ENCODE measurements around the gene PPP1R18. TPM values are rescaled to one million over a fixed set of nuclear protein-coding genes. Genes with fewer than 3 reads are reported as not detected.
A peak's percentile ranks its signal among the peaks of the same experiment; 100 is the strongest.

The PPP1R18 gene
- total and polyA plus RNA-seq, 9 of the 15 experiments (the other 6 are each of a cell fraction or from before 2014, with no cell fraction given): 12.0 to 99.2 (median 42.6) TPM

- TF ChIP-seq NONO (IDR thresholded peaks at IDR 0.05; ENCODE audit: low read depth in 2 of 2, low read length in 1 of 2) (no peak; a peak in 1 of 4 replicates), PHF8 (IDR thresholded peaks at IDR 0.05; ENCODE audit: borderline replicate concordance, low read length) (peak; percentile 63), RHOXF2B (CRISPR knock-in tag; conservative IDR thresholded peaks at IDR 0.05) (no peak; the same call in 1 of the 2 replicates), TSC22D4 (tag; IDR thresholded peaks at IDR 0.05) (no peak), ZNF3 (CRISPR knock-in tag; IDR thresholded peaks at IDR 0.05) (no peak), BRF1 (IDR thresholded peaks at IDR 0.05; ENCODE audit: borderline replicate concordance, extremely low read depth, insufficient read length) (no peak), ZNF384 (IDR thresholded peaks at IDR 0.05; ENCODE audit: low read depth, low read length) (0 out of 2 replicates have a peak, but pooled peaks have one; percentile 30), PTTG1 (tag; IDR thresholded peaks at IDR 0.05; ENCODE audit: low read depth) (no peak), NELFE (IDR thresholded peaks at IDR 0.05; ENCODE audit: insufficient read depth, insufficient read length) (no peak), ZBTB17 (CRISPR knock-in tag; IDR thresholded peaks at IDR 0.05) (0 out of 2 replicates have a peak, but pooled peaks have one; percentile 21), ZNF507 (tag; conservative IDR thresholded peaks at IDR 0.05) (no peak), NFE2 (IDR thresholded peaks at IDR 0.05; ENCODE audit: low read depth) (peak; percentile 97), ASH1L (IDR thresholded peaks at IDR 0.05; ENCODE audit: borderline replicate concordance, low read depth, partially characterized antibody) (peak; percentile 87), ZNF316 (IDR thresholded peaks at IDR 0.05) (peak; percentile 100), SIN3A (IDR thresholded peaks at IDR 0.05; ENCODE audit: borderline replicate concordance in 2 of 2, control insufficient read depth in 1 of 2, low read depth in 2 of 2, low read length in 2 of 2) (peak; percentile 70 to 90; a peak in 3 of 4 replicates), TAF1 (IDR thresholded peaks at IDR 0.05; ENCODE audit: control insufficient read depth, extremely low read depth, insufficient read depth, low read length, severe bottlenecking) (peak; percentile 96), ZNF398 (CRISPR knock-in tag; IDR thresholded peaks at IDR 0.05) (no peak), SMARCA4 (IDR thresholded peaks at IDR 0.05) (0 out of 2 replicates have a peak, but pooled peaks have one; percentile 77), ZNF444 (CRISPR knock-in tag; IDR thresholded peaks at IDR 0.05) (0 out of 2 replicates have a peak, but pooled peaks have one; percentile 22), PHB2 (IDR thresholded peaks at IDR 0.05; ENCODE audit: low read depth) (no peak), E2F3 (CRISPR knock-in tag; IDR thresholded peaks at IDR 0.05) (peak; percentile 98), MIER1 (IDR thresholded peaks at IDR 0.05; ENCODE audit: low read depth) (no peak), NR4A1 (CRISPR knock-in tag; IDR thresholded peaks at IDR 0.05) (peak; percentile 7; the same call in 1 of the 2 replicates), NR4A1 (tag; IDR thresholded peaks at IDR 0.05) (no peak), CHD1 (IDR thresholded peaks at IDR 0.05; ENCODE audit: low read length) (no peak)
- TF ChIP-seq, protein P1, sequence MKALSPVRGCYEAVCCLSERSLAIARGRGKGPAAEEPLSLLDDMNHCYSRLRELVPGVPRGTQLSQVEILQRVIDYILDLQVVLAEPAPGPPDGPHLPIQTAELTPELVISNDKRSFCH (CRISPR knock-in tag; IDR thresholded peaks at IDR 0.05): no peak
- TF ChIP-seq, protein P1 (tag; IDR thresholded peaks at IDR 0.05): no peak
- TF ChIP-seq, protein P2, sequence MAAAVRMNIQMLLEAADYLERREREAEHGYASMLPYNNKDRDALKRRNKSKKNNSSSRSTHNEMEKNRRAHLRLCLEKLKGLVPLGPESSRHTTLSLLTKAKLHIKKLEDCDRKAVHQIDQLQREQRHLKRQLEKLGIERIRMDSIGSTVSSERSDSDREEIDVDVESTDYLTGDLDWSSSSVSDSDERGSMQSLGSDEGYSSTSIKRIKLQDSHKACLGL (CRISPR knock-in tag; IDR thresholded peaks at IDR 0.05; ENCODE audit: borderline replicate concordance, poor library complexity, severe bottlenecking): peak; percentile 37
Observed at GRCh38 chr6:30717129-30717844, 30.8 kb upstream of the PPP1R18 start, which contains the start of gene MDC1 (continued).
